DND-41 (cell line): ENCODE data around the gene INTS1.

ENCODE experiments used
- CTCF ChIP-seq: IDR thresholded peaks from 2 replicates; pipeline ENCODE4 v1.5.1; 2012; ENCODE audit warnings: borderline replicate concordance, low read length, moderate library complexity, mild to moderate bottlenecking; ENCODE audit not compliant: poor library complexity, severe bottlenecking; ENCODE audit errors: extremely low read depth
- EZH2 ChIP-seq: IDR thresholded peaks from 3 replicates; pipeline ENCODE4 v1.6.1; 2012; ENCODE audit warnings: borderline replicate concordance, low read depth, mild to moderate bottlenecking, moderate library complexity, low read length, inconsistent platforms; ENCODE audit not compliant: severe bottlenecking

DNA sequence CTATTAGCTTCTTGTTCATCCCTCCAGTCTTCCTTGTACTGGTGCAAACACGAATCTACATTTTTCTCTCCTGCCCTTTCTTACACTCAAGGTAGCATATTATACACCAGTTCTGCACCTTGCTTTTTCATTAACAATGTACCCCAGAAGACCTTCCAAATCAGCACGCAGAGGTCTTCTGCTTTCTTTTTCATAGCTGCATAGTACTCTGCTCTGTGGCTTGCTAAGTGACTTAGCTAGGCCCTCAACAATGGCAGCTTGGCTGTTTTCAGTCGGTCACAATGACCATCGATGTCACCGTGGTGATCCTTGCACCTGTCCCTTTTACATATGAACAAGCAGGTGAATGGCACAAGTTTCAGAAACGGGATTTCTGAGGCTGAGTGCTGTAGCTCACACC is 21.2 kb upstream of the INTS1 start:
- TF ChIP-seq CTCF (no peak), EZH2 (no peak)
